GM12874 (cell line): ENCODE data around the gene AWAT1.

Experiments
- TF ChIP-seq, protein P1 (sequence below): IDR thresholded peaks from 2 replicates; pipeline ENCODE4 v1.5.1; 2011; ENCODE audit warnings: low read depth, mild to moderate bottlenecking, control low read depth, low read length, moderate library complexity; ENCODE audit not compliant: insufficient read depth

The AWAT1 gene

DNA sequence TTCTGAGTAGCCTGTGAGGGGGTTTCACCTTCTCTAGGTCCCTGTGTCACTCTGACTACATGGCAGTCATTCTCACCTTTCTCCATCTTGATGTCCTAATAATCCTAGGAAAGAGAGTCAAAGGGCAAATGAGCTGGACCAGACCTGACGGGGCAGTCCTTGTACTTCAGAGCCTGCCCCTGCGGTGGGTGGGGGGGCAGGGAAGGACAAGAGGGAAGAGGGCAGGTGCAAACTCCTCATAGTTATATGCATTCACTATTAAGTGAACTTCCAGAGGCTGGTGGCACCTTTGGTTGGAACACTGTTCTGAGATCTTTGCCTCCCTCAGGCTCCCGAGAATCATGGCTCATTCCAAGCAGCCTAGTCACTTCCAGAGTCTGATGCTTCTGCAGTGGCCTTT lies at the start of gene AWAT1:
Gene AWAT1, plus strand, starts transcription at position 301 of the 400 bp plus-strand sequence. Its CDS starts 41 bp downstream, at position 342.
- TF ChIP-seq, protein P1, sequence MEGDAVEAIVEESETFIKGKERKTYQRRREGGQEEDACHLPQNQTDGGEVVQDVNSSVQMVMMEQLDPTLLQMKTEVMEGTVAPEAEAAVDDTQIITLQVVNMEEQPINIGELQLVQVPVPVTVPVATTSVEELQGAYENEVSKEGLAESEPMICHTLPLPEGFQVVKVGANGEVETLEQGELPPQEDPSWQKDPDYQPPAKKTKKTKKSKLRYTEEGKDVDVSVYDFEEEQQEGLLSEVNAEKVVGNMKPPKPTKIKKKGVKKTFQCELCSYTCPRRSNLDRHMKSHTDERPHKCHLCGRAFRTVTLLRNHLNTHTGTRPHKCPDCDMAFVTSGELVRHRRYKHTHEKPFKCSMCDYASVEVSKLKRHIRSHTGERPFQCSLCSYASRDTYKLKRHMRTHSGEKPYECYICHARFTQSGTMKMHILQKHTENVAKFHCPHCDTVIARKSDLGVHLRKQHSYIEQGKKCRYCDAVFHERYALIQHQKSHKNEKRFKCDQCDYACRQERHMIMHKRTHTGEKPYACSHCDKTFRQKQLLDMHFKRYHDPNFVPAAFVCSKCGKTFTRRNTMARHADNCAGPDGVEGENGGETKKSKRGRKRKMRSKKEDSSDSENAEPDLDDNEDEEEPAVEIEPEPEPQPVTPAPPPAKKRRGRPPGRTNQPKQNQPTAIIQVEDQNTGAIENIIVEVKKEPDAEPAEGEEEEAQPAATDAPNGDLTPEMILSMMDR: no peak

DNA sequence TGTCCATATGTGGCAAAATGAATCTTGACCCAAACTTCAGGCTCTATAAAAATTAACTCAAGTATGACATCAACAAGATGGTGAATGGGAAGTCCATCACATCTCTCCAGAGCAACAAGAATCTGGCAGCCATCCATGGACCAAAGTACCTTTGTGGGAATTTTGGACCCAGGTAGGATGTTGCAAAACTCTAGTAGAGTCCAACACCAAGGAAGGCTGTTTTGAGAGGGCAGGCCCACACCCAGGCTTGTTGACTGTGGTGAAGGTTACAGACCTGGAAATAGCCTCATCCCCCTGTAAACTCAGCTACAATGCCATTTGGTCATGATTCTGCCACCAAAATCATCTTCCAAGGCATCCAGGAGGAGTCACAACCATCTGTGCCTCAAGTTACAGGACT lies 44.2 kb upstream of the AWAT1 start:
- TF ChIP-seq, protein P1: no peak

DNA sequence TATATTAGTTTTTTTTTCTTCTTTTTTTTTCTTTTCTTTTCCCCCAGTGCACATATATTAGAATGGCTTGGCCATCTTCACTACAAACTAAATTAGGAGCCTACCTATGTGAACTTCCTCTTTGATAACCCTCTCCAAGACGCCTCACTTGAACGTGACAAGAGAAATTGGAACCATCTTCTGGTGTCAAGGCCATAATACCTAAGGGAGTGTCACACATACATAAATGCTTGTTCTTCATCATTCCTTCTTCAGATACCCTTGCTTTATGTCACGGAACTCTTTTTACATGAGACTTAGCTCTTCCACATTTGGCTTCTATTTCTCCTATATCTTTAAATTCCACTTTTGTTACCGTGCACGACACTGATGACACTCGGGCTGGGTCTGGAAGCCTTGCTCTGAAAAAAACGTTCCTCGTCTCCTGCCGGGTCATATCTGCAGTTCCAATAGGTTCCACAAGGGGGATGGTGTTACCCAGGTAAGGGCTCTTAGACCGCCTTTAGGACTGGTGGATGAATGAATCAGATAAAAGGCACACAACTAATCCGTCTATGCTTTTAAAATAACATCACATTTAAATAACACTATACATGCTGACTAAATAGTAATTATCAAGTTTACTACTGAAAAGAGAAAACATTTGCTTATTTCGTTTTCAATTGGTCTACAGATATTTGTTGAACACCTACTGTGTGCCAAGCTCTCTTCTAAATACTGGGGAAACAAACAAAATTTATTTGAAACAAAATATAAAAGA lies 37.3 kb upstream of the AWAT1 start:
- TF ChIP-seq, protein P1: peak; percentile 53; the same call in 1 of the 2 replicates

DNA sequence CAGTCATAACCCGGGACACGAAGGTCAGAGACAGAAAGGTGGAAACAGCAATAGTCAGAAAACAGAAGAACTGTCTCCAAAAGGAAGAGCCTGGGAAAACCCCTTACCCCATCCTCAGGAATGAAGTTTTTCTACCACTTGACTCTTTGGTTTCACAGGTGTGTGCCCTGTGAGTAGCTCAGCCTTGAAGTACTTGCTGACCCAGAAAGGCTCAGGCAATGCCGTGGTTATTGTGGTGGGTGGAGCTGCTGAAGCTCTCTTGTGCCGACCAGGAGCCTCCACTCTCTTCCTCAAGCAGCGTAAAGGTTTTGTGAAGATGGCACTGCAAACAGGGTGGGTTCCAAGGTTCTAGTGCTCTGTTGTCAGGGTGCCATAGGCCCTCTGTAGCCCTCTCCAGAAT lies 32.7 kb upstream of the AWAT1 start:
- TF ChIP-seq, protein P1: no peak

DNA sequence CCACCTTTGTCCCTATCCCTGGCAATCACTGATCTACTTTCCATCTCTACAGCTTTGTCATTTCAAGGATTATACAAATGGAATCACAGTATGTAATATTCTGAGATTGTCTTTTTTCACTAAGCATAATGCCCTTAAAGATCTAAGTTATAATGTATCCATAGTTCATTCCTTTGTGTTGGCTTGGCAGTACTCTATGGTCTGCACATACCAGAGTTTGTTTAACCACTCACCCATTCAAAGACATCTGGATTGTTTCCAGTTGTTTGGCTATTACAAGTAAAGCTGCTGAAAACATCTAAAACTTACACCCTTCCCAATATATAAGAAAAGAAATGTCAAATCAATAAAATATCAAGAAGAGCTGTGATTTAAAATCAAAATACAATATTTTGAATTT lies 26.0 kb upstream of the AWAT1 start:
- TF ChIP-seq, protein P1: no peak

DNA sequence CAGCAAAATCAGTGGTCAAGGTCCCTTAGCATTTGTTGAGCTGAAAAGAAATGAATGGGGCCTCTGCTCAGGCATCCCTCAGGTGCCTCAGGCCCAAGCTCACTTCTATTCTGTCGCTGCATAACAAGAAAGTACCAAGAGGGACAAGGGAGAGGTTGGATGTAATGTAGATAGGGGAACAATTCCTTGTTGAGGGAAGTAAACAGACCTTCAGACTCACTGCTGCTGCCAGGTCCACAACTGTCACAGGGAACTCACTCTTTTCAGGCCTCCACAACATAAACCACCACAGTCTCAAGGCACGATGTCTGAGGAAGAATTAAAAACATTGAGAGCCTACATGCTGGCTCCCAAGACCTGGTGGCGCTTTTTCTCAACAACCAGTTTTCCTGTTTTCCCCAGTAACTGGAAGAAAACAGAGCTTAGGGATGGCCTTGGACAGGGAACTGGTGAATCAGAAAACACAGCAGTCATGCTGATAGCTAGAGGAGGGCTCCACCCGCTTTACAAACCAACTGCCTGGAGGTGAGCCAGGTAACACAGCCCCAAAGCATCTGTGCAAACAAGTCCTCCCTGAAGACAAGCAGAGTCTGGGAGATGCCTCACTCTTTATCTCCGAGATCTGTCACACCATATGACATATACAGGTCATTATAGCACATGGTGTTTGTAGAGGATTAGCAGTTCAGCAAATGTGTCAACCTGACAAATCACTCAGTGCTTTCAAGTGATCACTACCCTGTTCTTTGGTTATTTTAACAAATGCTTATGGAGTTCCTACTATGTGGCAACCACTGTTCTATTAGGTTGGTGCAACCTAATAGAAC lies 14.3 kb upstream of the AWAT1 start:
- TF ChIP-seq, protein P1: no peak

DNA sequence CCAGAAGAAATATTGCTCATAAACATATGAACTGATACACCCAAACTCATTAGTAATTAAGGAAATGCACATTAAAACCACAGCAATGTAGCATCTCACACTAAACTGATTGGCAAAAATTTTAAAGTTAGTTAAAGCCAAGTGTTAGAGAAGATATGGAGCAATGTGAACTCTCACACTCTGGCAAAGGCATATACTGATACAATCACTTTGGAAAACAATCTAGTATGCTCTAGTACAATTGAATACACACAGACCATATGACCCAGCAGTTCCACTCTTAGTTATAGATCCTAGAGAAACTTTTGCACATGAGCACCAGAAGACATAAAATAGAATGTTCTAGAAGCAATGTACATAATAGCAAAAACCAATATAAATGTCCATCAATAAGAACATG lies 8.4 kb upstream of the AWAT1 start:
- TF ChIP-seq, protein P1: no peak
